Neural cell (in vitro differentiated cells): Measurements from ENCODE around the gene GRID1.
"Not testable (repeated sequence)": the region's sequence is repeated elsewhere in the genome, so short reads cannot be mapped to it uniquely, and the experiment has no call there.

Source experiments
- CTCF ChIP-seq: fragments of 450-650 bp; IDR thresholded peaks from 2 replicates; pipeline ENCODE4 v1.5.1; 2014; ENCODE audit warnings: antibody characterized with exemption, mild to moderate bottlenecking, moderate library complexity; ENCODE audit not compliant: poor library complexity, severe bottlenecking
- EP300 ChIP-seq: fragments of 450-650 bp; conservative IDR thresholded peaks from 2 replicates; pipeline ENCODE4 v1.6.1; 2014; ENCODE audit warnings: antibody characterized with exemption, mild to moderate bottlenecking, moderate library complexity; ENCODE audit not compliant: poor library complexity, severe bottlenecking
- EZH2 ChIP-seq: fragments of 200-600, 300-800 bp; shearing (Covaris generic), sonication (generic); IDR thresholded peaks from 2 replicates; pipeline ENCODE4 v1.6.1; 2014; ENCODE audit warnings: antibody characterized with exemption, low read length, borderline replicate concordance, mild to moderate bottlenecking; ENCODE audit not compliant: insufficient read depth, poor library complexity, severe bottlenecking
- MXI1 ChIP-seq: fragments of 450-650 bp; conservative IDR thresholded peaks from 2 replicates; pipeline ENCODE4 v1.6.1; 2014; ENCODE audit warnings: antibody characterized with exemption, mild to moderate bottlenecking; ENCODE audit not compliant: poor library complexity, severe bottlenecking
- POLR2AphosphoS5 ChIP-seq: IDR thresholded peaks from 2 replicates; pipeline ENCODE4 v1.6.1; 2012
- RAD21 ChIP-seq: fragments of 450-650 bp; conservative IDR thresholded peaks from 2 replicates; pipeline ENCODE4 v1.6.1; 2014; ENCODE audit warnings: antibody characterized with exemption, mild to moderate bottlenecking, moderate library complexity
- REST ChIP-seq: IDR thresholded peaks from 2 replicates; pipeline ENCODE4 v1.6.1; 2012; ENCODE audit warnings: borderline replicate concordance
- SMC3 ChIP-seq: fragments of 450-650 bp; conservative IDR thresholded peaks from 2 replicates; pipeline ENCODE4 v1.6.1; 2014; ENCODE audit warnings: antibody characterized with exemption, mild to moderate bottlenecking, moderate library complexity; ENCODE audit not compliant: poor library complexity
- TAF1 ChIP-seq: IDR thresholded peaks from 2 replicates; pipeline ENCODE4 v1.6.1; 2012; ENCODE audit warnings: low read depth

DNA sequence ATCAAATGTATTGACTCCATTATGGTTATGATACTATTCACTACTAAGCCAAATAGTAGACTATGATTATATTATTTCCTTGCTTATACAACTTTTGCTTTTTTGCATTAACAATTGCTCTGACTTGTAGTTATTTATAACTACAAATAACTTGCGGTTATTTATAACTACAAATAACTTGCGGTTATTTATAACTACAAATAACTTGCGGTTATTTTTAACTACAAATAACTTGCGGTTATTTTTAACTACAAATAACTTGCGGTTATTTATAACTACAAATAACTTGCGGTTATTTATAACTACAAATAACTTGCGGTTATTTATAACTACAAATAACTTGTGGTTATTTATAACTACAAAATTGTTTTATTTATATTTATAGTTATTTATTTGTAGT lies 436.6 kb downstream of the GRID1 start:
- not testable (repeated sequence) for TF ChIP-seq CTCF, POLR2AphosphoS5, RAD21, EP300, EZH2, REST, SMC3, TAF1, MXI1
